GM12864 (cell line): ENCODE measurements around the gene ELMO2.

Source experiments
- DNase-seq: peaks from one replicate; pipeline ENCODE4 v3.0.0-alpha.2; 2011; ENCODE audit warnings: low read depth
- H3K4me3 ChIP-seq: 2 replicates; pipeline ENCODE4 v1.5.1; 2011; ENCODE audit warnings: mild to moderate bottlenecking, low read depth, low read length, control low read depth
- CTCF ChIP-seq: IDR thresholded peaks from 2 replicates; pipeline ENCODE4 v1.5.1; 2011; ENCODE audit warnings: low read depth, mild to moderate bottlenecking, moderate library complexity, low read length, control low read depth, inconsistent platforms; ENCODE audit errors: missing control alignments

The ELMO2 gene

GRCh38 chr20:46362921-46363867, 43.2 kb downstream of the ELMO2 start:
- H3K4me3 ChIP-seq: peak overlapping the region; percentile 90
- no peak for DNase-seq
- no peak for TF ChIP-seq CTCF

DNA sequence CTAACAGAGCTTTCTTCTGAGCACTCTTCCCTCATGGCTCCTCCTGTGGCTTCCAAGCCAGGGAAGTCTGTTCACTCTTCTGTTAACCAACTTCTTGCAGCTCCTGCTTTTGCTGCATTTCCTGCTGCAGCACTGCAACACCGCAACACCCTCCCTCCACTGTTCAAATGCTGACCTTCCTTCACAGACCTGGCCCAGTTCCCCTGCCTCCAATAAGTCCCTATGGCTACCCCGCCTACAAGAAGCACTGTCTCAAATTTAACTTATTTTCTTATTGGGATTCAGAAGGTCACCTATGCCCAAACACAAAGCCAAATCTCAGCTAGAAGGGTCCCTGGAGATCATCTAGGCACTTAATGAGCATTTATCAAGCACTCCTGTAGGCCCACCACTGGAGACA, 44.6 kb downstream of the ELMO2 start:
- no peak for TF ChIP-seq CTCF
- no peak overlapping the region for H3K4me3 ChIP-seq
- DNase-seq: no peak

DNA sequence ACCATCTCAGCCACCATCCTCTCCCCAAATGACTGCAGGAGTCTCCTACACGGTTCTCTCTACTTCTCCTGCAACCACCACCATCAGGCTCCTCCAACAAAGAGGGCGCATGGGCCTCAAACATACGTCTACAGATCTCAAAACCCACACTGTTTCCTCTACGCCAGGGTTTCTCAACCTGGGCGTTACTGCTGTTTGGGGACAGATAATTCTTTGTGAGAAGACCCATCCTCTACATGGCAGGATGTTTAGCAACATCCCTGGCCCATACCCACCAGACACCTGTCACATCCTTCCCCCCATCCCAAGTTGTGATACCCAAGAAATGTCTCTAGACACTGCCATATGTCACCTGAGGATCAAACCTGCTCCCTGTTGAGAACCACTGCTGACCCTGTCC, 45.0 kb downstream of the ELMO2 start:
- no peak for TF ChIP-seq CTCF
- H3K4me3 ChIP-seq: no peak overlapping the region
- no peak for DNase-seq

GRCh38 chr20:46359233-46359751, 47.1 kb downstream of the ELMO2 start:
- peak; percentile 52 for DNase-seq
- H3K4me3 ChIP-seq: peak overlapping the region; percentile 15

GRCh38 chr20:46358346-46359058, 47.9 kb downstream of the ELMO2 start:
- no peak for DNase-seq
- H3K4me3 ChIP-seq: no peak overlapping the region; the same call in 1 of the 2 replicates

More at GRCh38 chr20:46359233-46359751, 47.1 kb downstream of the ELMO2 start:
- no peak for TF ChIP-seq CTCF

GRCh38 chr20:46357030-46357514, 49.3 kb downstream of the ELMO2 start:
- no peak for TF ChIP-seq CTCF
- no peak overlapping the region for H3K4me3 ChIP-seq
- DNase-seq: no peak

More at GRCh38 chr20:46358346-46359058, 47.9 kb downstream of the ELMO2 start:
- no peak for TF ChIP-seq CTCF
